HUDEP-2 (cell line): ENCODE data around the gene LRRC23.

Experiments used
- DNase-seq, 76 experiments: peaks; one replicate each; lab custom pipeline; 2025; ENCODE audit not compliant: unreplicated experiment in 76 of 76; lab: John Stamatoyannopoulos, UW

Gene LRRC23

GRCh38 chr12:6923851-6924250 is 19.2 kb downstream of the LRRC23 start:
- no peak for DNase-seq

DNA sequence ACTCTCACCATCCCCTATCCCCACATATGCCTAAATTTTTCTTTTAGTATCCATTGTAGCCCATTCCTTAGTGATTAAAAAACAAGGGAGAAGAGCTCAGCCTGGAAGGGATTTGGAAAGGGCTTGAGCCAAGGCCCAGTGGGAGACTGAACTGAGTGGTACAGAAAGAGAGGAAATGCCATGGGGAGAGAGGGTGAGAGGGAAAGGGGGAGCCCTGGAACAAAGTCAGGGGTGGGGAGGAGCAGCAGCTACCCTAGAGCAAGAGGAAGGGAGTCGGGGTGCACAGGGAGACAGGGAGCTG is 20.6 kb downstream of the LRRC23 start:
- DNase-seq, result no peak

GRCh38 chr12:6925540-6926279 is 21.1 kb downstream of the LRRC23 start:
- DNase-seq, result no peak

GRCh38 chr12:6927379-6928021 is 22.9 kb downstream of the LRRC23 start, which contains the start of gene ATN1:
Gene ATN1, plus strand, starts transcription at chr12:6927959. Its CDS starts 6,043 bp downstream, at chr12:6934002.
- DNase-seq, result peak in 28 of 76 experiments; percentile 14 to 44 (median 30)

- peak in 1 of 76 experiments; percentile 5 for DNase-seq
Observed at GRCh38 chr12:6928022-6928702, 23.5 kb downstream of the LRRC23 start.

- no peak for DNase-seq
Observed at GRCh38 chr12:6928703-6929407, 24.2 kb downstream of the LRRC23 start.

DNA sequence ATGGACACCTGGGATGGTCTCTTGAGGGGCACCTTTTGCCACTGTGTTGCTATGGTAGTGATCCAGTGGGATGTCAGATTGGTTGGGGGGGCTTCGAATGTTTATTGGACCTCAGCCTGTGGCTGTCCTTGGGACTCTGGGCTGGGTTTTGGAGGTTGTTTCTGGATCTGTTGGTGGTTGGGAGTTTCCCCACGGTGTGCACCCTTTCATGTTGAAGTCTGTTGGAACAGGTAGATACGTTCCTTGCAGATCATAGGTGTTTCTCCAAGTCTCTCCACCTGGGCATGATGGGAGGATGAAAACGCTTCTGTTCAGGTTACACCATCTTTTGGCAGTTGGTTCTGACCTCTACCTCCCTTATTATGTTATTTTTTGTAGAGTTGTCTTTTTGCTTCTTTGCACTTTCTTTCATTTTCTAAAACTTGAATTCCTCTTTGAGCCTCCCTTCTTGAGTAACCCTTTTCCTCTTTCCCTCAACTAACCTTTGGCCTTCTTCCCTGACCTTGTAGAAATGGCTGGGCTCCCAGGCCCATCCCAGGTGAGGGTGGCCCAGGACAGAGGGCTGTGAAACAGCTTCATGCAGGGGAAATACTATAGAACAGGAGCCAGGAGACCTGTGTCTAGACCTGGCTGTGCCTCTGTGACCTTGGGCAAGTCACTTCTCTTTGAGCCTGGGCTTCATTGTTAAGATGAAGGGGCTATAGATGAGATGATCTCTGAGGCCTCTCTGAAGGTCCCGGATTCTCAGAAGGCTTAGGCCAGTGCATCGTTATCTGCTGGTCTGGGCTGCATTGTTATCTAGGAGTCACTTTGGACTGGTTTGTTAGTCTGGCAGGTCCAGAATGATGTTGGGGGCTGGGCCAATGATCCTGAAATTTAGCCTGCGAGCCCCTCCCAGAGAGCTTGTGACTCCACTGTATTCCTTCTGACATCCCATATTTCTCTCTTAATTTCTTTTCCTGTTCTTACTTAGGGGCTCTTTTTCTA is 25.1 kb downstream of the LRRC23 start:
- peak in 54 of 76 experiments; percentile 7 to 72 (median 40) for DNase-seq

DNA sequence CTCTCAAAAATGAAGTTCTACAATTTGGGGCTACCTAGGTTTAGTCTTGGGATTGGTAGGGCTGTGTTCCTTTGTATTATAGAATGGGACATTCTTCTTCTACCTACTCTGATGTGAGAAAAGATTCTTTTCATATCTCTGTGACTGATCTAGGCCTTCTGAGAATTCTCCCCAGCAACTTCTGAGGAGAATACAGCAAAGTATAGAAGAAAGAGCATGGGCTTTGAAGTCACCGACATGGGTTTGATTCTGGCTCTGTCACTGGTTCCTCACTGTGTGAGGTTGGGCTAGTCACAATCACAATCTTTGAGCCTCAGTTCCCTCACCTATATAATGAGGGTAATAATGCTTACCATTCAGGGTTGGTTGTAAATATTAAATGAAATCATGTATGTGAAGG is 28.1 kb downstream of the LRRC23 start:
- DNase-seq, result peak in 1 of 76 experiments; percentile 14

GRCh38 chr12:6934110-6934509 is 29.5 kb downstream of the LRRC23 start:
- DNase-seq, result no peak

DNA sequence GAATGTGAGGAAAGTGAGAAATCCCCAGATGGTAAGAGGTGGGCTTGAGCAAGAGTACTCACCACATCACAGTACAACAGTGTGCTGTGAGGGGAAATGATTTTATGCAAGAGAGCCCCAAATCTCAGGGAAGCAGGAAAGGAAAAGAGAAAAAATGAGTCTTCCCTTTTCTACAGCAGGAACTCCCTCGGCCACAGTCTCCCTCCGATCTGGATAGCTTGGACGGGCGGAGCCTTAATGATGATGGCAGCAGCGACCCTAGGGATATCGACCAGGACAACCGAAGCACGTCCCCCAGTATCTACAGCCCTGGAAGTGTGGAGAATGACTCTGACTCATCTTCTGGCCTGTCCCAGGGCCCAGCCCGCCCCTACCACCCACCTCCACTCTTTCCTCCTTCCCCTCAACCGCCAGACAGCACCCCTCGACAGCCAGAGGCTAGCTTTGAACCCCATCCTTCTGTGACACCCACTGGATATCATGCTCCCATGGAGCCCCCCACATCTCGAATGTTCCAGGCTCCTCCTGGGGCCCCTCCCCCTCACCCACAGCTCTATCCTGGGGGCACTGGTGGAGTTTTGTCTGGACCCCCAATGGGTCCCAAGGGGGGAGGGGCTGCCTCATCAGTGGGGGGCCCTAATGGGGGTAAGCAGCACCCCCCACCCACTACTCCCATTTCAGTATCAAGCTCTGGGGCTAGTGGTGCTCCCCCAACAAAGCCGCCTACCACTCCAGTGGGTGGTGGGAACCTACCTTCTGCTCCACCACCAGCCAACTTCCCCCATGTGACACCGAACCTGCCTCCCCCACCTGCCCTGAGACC is 31.0 kb downstream of the LRRC23 start:
- no peak for DNase-seq

GRCh38 chr12:6936194-6936635 is 31.6 kb downstream of the LRRC23 start:
- DNase-seq, result no peak

GRCh38 chr12:6936636-6937480 is 32.2 kb downstream of the LRRC23 start:
- peak in 2 of 76 experiments; percentile 18 to 28 for DNase-seq

DNA sequence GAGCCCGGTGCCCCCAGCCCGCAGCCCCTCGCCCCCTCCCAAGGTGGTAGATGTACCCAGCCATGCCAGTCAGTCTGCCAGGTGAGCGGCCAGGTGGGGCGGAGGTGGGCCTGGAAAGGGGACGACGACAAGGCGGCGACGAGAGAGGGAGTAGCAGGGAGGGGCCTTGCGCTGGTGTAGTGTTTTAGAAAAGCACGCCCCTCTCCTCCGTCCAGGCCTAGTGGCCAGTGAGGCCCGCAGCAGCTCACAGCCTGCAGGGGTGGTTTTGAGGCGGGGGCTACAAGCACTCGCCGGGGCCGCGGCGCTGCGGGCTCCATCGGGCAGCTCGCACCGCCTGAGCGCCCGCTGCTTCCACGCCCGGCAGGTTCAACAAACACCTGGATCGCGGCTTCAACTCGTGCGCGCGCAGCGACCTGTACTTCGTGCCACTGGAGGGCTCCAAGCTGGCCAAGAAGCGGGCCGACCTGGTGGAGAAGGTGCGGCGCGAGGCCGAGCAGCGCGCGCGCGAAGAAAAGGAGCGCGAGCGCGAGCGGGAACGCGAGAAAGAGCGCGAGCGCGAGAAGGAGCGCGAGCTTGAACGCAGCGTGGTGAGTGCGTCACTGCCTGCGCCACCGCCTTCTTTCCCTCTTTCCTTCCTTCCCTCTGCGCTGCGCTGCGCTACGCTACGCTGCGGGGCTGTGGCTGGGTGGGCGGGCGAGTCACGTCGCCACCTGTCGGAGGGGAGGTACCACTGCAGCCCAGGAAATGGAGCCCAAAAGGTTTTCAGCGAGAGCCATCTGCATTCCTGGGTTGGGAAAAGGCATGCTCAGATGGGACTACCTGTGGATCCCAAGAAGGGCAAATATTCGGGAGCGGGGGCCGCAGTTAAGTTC is 33.1 kb downstream of the LRRC23 start:
- DNase-seq, result peak in 74 of 76 experiments; percentile 42 to 93 (median 85)

DNA sequence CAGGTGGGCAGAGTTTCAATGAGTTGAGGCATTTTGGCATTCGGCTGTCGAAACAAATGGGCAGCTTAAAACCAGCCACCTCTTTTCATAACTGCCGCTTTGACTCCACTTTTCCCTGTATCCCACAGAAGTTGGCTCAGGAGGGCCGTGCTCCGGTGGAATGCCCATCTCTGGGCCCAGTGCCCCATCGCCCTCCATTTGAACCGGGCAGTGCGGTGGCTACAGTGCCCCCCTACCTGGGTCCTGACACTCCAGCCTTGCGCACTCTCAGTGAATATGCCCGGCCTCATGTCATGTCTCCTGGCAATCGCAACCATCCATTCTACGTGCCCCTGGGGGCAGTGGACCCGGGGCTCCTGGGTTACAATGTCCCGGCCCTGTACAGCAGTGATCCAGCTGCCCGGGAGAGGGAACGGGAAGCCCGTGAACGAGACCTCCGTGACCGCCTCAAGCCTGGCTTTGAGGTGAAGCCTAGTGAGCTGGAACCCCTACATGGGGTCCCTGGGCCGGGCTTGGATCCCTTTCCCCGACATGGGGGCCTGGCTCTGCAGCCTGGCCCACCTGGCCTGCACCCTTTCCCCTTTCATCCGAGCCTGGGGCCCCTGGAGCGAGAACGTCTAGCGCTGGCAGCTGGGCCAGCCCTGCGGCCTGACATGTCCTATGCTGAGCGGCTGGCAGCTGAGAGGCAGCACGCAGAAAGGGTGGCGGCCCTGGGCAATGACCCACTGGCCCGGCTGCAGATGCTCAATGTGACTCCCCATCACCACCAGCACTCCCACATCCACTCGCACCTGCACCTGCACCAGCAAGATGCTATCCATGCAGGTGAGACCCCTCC is 34.0 kb downstream of the LRRC23 start:
- DNase-seq, result no peak

GRCh38 chr12:6939191-6939540 is 34.5 kb downstream of the LRRC23 start:
- DNase-seq, result no peak

- no peak for DNase-seq
Observed at GRCh38 chr12:6941267-6941666, 36.6 kb downstream of the LRRC23 start.
